ENCODE results near the gene VAMP4. TPM values are rescaled to one million over a fixed set of nuclear protein-coding genes. Genes with fewer than 3 reads are reported as not detected.
"Not testable (repeated sequence)": the region's sequence is repeated elsewhere in the genome, so short reads cannot be mapped to it uniquely, and the experiment has no call there.

The VAMP4 gene
- total and polyA plus RNA-seq, 2 donors (not counting 3 experiments of a cell fraction or from before 2014, with no cell fraction given) = 2.1 to 10.4 TPM

DNA sequence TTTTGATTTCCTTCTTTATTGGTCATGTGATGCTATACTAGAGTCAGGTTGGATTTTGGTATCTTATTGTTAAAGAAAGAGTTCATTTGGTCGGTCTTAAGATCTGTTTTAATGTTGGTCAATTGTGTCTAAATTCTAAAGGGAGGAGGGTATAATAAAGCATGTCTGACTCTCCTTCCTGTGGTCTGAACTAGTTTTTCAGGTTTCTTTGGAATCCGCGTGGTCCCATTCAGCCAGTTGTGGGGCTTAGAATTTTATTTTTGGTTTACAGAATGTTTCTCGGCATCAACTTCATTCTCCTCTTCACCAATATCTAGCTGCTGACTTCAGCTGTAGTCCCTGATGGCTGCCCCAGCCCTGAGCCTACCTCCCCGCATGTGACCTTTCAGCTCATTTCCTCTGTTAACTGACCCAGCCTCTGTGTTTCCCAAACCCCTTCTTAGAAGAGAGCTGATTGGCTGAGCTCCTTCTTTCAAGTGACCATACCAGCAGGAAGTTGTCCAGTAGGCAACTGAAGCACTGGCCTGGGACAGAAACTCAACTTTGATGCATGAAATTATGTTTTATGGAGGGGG lies 80.7 kb downstream of the VAMP4 start:
- no peak overlapping the region for H2AFZ ChIP-seq (ENCODE audit: low read depth, low read length)
- H4K20me1 ChIP-seq (replicated peaks; ENCODE audit: control insufficient read depth, extremely low read depth, insufficient read depth, low read length) = no peaks in the 10 kb centered on the region

DNA sequence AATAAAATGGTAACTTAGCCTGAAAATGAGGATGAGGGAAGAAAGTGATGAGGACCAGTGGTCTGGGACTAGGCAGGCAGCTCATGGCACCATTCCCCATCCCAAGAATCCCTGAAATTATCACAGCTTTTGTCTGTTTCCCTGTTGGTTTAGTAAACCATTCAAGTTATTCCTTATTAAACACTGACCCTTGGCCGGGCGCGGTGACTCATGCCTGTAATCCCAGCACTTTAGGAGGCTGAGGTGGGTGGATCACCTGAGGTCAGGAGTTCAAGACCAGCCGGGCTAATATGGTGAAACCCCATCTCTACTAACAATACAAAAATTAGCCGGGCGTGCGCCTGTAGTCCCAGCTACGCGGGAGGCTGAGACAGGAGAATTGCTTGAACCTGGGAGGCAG lies 85.7 kb downstream of the VAMP4 start:
- H4K20me1 ChIP-seq (replicated peaks; ENCODE audit: control insufficient read depth, extremely low read depth, insufficient read depth, low read length); DNase-seq (ENCODE audit: low read depth, low spot score); H2AFZ ChIP-seq (ENCODE audit: low read depth, low read length); POLR2A ChIA-PET; intact Hi-C loops (cut with micrococcal nuclease); H3K79me2 ChIP-seq (ENCODE audit: control insufficient read depth, insufficient read depth, low read length); H3K4me3 ChIP-seq (replicated peaks in 1 of 3; ENCODE audit: insufficient read depth in 1 of 3, low read depth in 1 of 3, low read length in 3 of 3); H3K9ac ChIP-seq (replicated peaks; ENCODE audit: extremely low read depth, insufficient read depth, low read length); H3K27me3 ChIP-seq (ENCODE audit: control insufficient read depth in 2 of 2, insufficient read depth in 2 of 2, low read length in 2 of 2); H3K36me3 ChIP-seq (ENCODE audit: control insufficient read depth in 2 of 2, extremely low read depth in 1 of 2, insufficient read depth in 2 of 2, low read length in 2 of 2); BruUV-seq (replicated peaks); FAIRE-seq; dilution Hi-C loops (cut with MboI; ENCODE audit: extremely low pct_ligation_motif_present, low sequenced_read_pairs); H3K9me1 ChIP-seq (replicated peaks; ENCODE audit: control insufficient read depth, extremely low read depth, insufficient read depth, low read length); H3K9me3 ChIP-seq (replicated peaks; ENCODE audit: control insufficient read depth, insufficient read depth, low read length); H3K4me2 ChIP-seq (ENCODE audit: insufficient read depth, low read length); H3K27ac ChIP-seq (ENCODE audit: insufficient read depth, low read depth, low read length): not testable (repeated sequence)
- H3K4me1 ChIP-seq (ENCODE audit: control insufficient read depth, extremely low read depth, insufficient read depth, low read length) = peaks cover 17% of the 10 kb centered on the region
- CTCF ChIA-PET = interaction anchor here (2.6 to 4.9 kb wide), 2 partner anchors 11 to 60 kb away, joined by 34 to 86 read pairs; no protein-coding TSS in a partner anchor

More for the DNA sequence above, 80.7 kb downstream of the VAMP4 start:
- no peaks in the 10 kb centered on the region for H3K79me2 ChIP-seq (ENCODE audit: control insufficient read depth, insufficient read depth, low read length)
- no peak for FAIRE-seq
- no peak for DNase-seq (ENCODE audit: low read depth, low spot score)
- ChIA-PET POLR2A (no interaction called here), CTCF (no interaction called here)
- H3K27ac ChIP-seq (ENCODE audit: insufficient read depth, low read depth, low read length) = no peak overlapping the region
- H3K9ac ChIP-seq (replicated peaks; ENCODE audit: extremely low read depth, insufficient read depth, low read length) = no peak overlapping the region
- H3K9me1 ChIP-seq (replicated peaks; ENCODE audit: control insufficient read depth, extremely low read depth, insufficient read depth, low read length) = no peaks in the 10 kb centered on the region
- no peak overlapping the region for H3K4me3 ChIP-seq (replicated peaks in 1 of 3; ENCODE audit: insufficient read depth in 1 of 3, low read depth in 1 of 3, low read length in 3 of 3)
- no peak overlapping the region for H3K4me2 ChIP-seq (ENCODE audit: insufficient read depth, low read length)
- dilution Hi-C loops (cut with MboI; ENCODE audit: extremely low pct_ligation_motif_present, low sequenced_read_pairs) (no loop called here), intact Hi-C loops (cut with micrococcal nuclease) (no loop called here)
- H3K9me3 ChIP-seq (replicated peaks; ENCODE audit: control insufficient read depth, insufficient read depth, low read length) = no peaks in the 10 kb centered on the region
- no peaks in the 10 kb centered on the region for H3K27me3 ChIP-seq (ENCODE audit: control insufficient read depth in 2 of 2, insufficient read depth in 2 of 2, low read length in 2 of 2)
- H3K36me3 ChIP-seq (ENCODE audit: control insufficient read depth in 2 of 2, extremely low read depth in 1 of 2, insufficient read depth in 2 of 2, low read length in 2 of 2) = no peaks in the 10 kb centered on the region
- no TSS peak for BruUV-seq (replicated peaks)
- no peak for TF ChIP-seq POLR2A (IDR thresholded peaks at IDR 0.05; ENCODE audit: low read depth, low read length)
- no peak for TF ChIP-seq FOS (IDR thresholded peaks at IDR 0.05; ENCODE audit: borderline replicate concordance, insufficient read depth, low read length)
- no peak for TF ChIP-seq GATA2 (IDR thresholded peaks at IDR 0.05; ENCODE audit: insufficient read depth, insufficient read length, low read depth, low read length)
- no peak for TF ChIP-seq EZH2 (IDR thresholded peaks at IDR 0.05; ENCODE audit: borderline replicate concordance, low read depth, low read length, severe bottlenecking)
- no peak for TF ChIP-seq MAX (IDR thresholded peaks at IDR 0.05; ENCODE audit: insufficient read depth, insufficient read length)
- TF ChIP-seq MYC (IDR thresholded peaks at IDR 0.05; ENCODE audit: low read depth, low read length) = no peak
- no peak for TF ChIP-seq CTCF (IDR thresholded peaks at IDR 0.05; ENCODE audit: extremely low read depth in 1 of 2, insufficient read depth in 1 of 2, low read depth in 1 of 2, low read length in 2 of 2)
- no peak for TF ChIP-seq POLR2AphosphoS5 (IDR thresholded peaks at IDR 0.05; ENCODE audit: insufficient read depth, low read depth, low read length)
- TF ChIP-seq JUN (IDR thresholded peaks at IDR 0.05; ENCODE audit: borderline replicate concordance, insufficient read depth, insufficient read length, low read depth) = no peak
- no peaks in the 10 kb centered on the region for H3K4me1 ChIP-seq (ENCODE audit: control insufficient read depth, extremely low read depth, insufficient read depth, low read length)
